Cardiac septum (tissue), 1 donor: ENCODE results near the gene SREBF2. TPM values are rescaled to one million over a fixed set of nuclear protein-coding genes. Genes with fewer than 3 reads are reported as not detected.

Experiments used
- DNase-seq: peaks from one replicate; pipeline ENCODE4 v3.0.0-alpha.2; 2020; ENCODE audit warnings: low spot score
- intact Hi-C: fragments of 100-400 bp; cut with DNase I; formaldehyde crosslinking; loops from one replicate; pipeline ENCODE4 v1.14.0; 2022
- total RNA-seq: library from RNA; stranded (reverse); fragmentation: NEBNext Ultra II Directional; extraction: Animal tissue kit (Norgen Biotek cat#: 25700); gene quantifications from one replicate; pipeline ENCODE4 v1.2.1, GENCODE V29; 2021
- donor health status: DM: no; HTN: no; CAD: no.

The SREBF2 gene
- total RNA-seq, 1 donor from 2014 or later, result 105 TPM

- no peak for DNase-seq
- intact Hi-C loops, result no loop called here
These were observed 37.9 kb downstream of the SREBF2 start for GRCh38 chr22:41870786-41871185.

GRCh38 chr22:41873391-41873790 lies 40.5 kb downstream of the SREBF2 start:
- intact Hi-C loops, result no loop called here
- no peak for DNase-seq

- no peak for DNase-seq
- intact Hi-C loops, result no loop called here
These were observed 41.2 kb downstream of the SREBF2 start for GRCh38 chr22:41874090-41874489.

DNA sequence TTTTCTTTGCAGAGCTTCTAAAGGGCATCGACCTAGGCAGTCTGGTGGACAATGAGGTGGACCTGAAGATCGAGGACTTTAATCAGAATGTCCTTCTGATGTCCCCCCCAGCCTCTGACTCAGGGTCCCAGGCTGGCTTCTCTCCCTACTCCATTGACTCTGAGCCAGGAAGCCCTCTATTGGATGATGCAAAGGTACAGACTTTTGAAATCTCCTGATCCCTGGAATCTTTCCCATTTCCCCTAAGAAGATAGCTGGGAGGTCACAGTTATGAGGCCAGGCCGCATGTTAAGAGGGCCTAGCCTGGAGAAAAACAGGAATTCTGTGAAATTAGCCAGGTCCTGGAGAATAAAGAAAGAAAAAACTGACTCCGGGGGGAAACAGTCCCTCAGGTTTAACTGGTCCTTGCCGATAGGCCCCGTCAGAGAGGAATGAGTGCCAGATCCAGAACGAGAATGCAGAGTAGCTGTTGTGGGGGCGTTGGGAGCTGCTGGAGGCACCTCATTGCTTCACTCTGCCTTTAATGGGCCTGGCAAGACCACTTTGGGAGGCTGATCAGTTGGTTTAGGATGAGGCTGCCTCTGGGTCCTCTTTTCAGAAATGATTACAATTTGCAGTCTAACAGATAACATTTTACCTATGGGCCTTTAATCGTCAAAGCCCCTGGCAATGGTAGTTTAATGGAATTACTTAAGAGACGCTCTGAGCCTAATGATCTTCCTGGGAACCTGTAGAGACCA lies 42.8 kb downstream of the SREBF2 start:
- intact Hi-C loops, result no loop called here
- DNase-seq, result no peak

DNA sequence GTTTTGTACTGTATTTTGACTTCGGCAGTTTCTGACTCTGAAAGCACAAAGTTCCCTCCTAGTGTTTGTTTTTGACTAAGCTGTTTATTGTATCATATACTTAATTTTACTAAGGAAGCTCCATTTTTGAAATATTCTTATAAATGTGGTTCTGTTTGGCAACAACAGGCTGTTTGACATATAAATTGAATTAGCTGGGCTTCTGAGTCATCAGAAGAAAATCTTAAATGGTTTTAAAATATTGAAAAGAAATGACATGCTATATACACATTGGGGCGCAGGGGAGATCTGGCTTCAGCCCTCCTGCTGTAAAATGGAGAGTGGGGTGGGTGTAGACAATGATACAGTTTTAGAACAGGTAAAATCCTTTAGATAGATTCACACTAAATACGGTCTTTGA lies 43.4 kb downstream of the SREBF2 start:
- intact Hi-C loops, result no loop called here
- DNase-seq, result no peak

- DNase-seq, result no peak
- intact Hi-C loops, result no loop called here
These were observed 43.8 kb downstream of the SREBF2 start for GRCh38 chr22:41876675-41877074.

GRCh38 chr22:41880653-41881052 lies 47.7 kb downstream of the SREBF2 start:
- no peak for DNase-seq
- intact Hi-C loops, result no loop called here

DNA sequence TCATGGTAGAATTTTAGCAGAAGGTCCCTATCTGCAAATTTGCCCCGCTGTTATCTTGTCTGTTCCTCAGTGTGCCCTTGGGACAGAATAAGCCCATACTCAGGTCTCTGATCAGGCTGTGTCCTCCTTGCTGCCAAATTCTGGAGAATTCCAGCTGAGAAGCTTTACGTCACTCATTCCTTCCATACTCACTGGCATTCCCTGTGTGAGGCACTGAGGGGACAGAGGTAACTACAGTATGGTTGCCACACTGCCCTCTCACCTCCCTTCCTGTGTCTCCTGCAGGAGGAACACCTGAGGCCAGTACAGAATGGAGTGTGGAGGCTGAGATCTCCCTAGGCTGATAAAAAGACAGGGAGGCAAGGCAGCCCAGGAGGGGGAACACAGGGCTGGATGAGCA lies 50.5 kb downstream of the SREBF2 start:
- intact Hi-C loops, result no loop called here
- DNase-seq, result no peak

DNA sequence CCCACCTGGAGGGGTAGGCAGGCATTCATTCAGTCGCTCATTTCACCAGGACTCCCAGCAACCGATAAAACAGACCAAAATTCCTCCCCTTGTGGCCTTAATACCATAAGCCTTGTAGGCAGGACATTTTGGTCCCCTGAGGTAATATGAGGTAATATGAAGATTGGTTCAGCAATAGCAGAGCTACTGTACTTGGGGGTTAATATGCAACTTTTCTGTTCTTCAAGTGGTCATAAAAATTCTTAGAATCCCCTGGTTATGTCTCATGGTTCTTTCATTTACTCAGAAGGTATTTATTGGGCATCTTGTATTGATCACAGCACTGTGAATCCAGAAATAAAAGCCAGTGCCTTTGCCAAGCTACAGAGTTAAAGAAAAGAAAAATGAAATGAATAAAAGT lies 52.2 kb downstream of the SREBF2 start:
- no peak for DNase-seq
- intact Hi-C loops, result no loop called here

GRCh38 chr22:41885516-41885915 lies 52.6 kb downstream of the SREBF2 start:
- intact Hi-C loops, result no loop called here
- no peak for DNase-seq

DNA sequence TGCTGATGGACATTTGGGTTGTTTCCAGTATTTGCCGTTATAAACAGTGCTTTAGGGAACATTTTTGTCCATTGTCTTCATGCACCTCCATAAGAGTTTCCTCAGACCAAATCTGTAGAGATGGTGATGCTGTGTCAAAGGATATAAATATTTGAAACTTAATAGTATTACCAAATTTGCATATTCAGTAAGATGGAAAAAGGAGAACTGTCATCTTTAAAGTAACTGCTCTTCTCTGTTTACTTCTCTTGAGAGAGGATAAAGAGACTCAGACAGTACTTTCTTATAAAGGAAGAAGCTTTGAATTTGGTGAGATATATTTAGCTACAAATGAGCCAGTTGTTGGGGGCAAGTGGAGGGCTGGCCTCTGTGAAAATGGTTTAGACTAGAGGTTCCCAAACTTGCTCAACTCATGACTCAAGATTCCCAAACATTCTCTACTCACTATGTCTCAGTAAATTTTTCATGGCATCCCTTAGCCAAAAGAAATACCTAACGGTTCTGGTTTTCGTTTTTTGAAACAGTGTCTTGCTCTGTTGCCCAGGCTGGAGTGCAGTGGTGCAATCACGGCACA lies 55.8 kb downstream of the SREBF2 start:
- intact Hi-C loops, result no loop called here
- no peak for DNase-seq

DNA sequence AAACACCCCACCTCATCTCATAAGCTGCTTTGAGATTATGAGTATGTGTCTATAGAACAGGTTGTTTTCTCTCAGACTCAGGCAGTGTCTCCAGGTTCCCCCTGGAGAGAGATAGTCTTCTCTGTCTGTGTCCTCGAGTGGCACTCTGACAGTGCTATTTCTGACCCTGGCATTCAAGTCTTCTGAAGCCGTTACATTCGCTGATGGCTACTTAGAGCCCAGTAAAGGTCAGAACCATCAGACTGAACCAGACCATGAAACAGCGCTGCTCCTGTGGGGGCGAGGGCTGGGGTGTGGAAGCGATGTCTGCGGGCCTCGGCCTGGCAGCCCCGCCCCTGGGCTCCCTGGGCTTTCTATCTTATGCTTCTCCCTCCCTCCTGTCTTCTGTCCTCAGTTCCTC lies 58.5 kb downstream of the SREBF2 start:
- no peak for DNase-seq
- intact Hi-C loops, result no loop called here

- DNase-seq, result no peak
- intact Hi-C loops, result no loop called here
These were observed 59.8 kb downstream of the SREBF2 start for GRCh38 chr22:41892721-41893120.

DNA sequence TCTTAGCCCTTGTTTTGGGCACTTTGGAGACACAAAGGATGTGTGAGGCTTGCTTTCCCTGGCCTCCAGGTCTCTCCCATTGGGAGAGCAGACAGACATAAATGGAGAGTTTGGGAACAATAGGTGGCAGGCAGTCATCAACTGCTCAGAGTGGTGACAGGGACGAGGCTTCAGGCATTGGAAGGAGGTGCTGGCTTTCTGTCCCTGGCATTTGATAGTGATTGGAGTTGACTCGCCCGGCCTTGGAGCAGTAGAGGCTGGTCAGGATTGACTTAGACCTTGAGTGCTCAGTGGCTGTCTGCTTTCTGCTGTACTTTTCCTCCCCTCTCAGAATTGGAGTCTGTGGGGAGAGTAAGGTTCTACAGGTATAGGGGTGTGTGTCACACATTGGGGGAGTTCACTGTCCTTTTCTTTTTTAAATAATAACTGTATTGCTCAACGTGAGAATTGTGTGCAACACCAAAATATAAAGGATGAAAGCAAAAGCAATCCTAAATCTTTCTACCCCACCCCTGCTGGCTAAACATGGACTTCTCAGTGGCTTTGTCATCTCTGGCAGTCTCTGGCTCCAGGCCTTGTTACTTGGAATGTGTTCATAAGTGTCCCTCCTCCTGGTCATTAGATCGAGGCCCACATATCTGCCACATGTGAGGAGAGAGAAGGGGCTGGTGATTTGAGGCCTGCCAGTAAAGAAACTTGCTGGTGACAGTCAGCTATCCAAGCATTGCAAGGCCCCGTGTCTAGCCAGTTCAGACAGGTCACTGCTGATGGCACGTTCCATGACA lies 60.9 kb downstream of the SREBF2 start:
- intact Hi-C loops, result no loop called here
- DNase-seq, result no peak

DNA sequence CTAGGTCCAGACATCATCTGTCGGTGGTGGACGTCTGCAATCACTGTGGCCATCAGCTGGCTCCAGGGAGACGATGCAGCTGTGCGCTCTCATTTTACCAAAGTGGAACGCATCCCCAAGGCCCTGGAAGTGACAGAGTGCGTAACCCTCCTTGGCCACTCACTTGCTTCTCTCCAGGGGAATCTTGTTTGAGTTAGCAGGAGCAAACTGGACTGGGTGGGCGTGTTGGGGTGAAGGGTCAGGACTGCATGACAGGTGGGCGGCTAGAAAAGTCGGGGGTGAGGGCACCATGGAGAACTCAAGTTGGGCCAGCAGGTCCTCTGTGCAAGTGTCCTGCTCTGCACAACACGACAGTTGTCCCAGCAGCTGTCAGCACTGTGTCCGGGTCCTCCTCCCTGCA lies 65.7 kb downstream of the SREBF2 start:
- intact Hi-C loops, result no loop called here

DNA sequence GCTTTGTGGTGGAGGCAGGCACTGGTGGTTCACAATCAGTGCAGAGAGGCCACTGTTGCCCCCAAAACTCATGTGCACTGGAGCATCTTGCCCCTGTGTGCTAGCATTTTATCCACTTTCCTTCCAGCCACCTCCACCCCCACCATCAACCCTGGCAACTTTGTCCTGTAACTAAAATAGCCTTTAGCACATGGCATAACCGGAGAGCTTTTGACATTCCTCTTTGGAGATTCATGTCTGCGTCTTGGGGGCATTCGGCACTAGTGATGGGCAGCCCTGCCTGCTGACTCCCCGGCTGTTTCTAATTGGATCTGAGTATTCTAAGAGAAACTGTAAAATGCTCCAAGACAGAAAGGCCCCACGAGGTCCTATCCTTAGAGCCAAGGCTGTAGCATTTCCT lies 66.2 kb downstream of the SREBF2 start:
- intact Hi-C loops, result no loop called here
- DNase-seq, result no peak

More for the DNA sequence above, 65.7 kb downstream of the SREBF2 start:
- DNase-seq, result no peak

- DNase-seq, result no peak
- intact Hi-C loops, result loop anchor here (5.0 kb wide), 1 partner anchor 37 kb away; no protein-coding TSS in a partner anchor
These were observed 67.2 kb downstream of the SREBF2 start for GRCh38 chr22:41899992-41900651.

GRCh38 chr22:41900652-41901312 lies 67.9 kb downstream of the SREBF2 start:
- intact Hi-C loops, result loop anchor here (5.0 kb wide), 1 partner anchor 37 kb away; no protein-coding TSS in a partner anchor
- no peak for DNase-seq

GRCh38 chr22:41902016-41902415 lies 69.1 kb downstream of the SREBF2 start:
- intact Hi-C loops, result loop anchor here (5.0 kb wide), 1 partner anchor 35 kb away; no protein-coding TSS in a partner anchor
- DNase-seq, result no peak
